GM06990 (cell line): ENCODE measurements around the gene PSPH.

ENCODE experiments used
- DNase-seq: peaks from one replicate; pipeline ENCODE4 v3.0.0-alpha.2; 2011; ENCODE audit not compliant: insufficient read length; ENCODE audit errors: extremely low read depth
- H3K27me3 ChIP-seq: replicated peaks from 2 replicates; pipeline ENCODE4 v1.6.0; 2011; ENCODE audit warnings: low read length; ENCODE audit not compliant: control insufficient read depth, insufficient read depth
- H3K36me3 ChIP-seq: 2 replicates; pipeline ENCODE4 v1.5.1; 2011; ENCODE audit warnings: low read length; ENCODE audit not compliant: control insufficient read depth, insufficient read depth
- H3K4me3 ChIP-seq: replicated peaks from 2 replicates; pipeline ENCODE4 v1.5.1; 2011; ENCODE audit warnings: low read depth, mild to moderate bottlenecking, control low read depth, low read length
- CTCF ChIP-seq: IDR thresholded peaks from 2 replicates; pipeline ENCODE4 v1.5.1; 2011; ENCODE audit warnings: low read length, control low read depth, mild to moderate bottlenecking, inconsistent platforms; ENCODE audit not compliant: insufficient read depth, poor library complexity, severe bottlenecking

Gene PSPH

DNA sequence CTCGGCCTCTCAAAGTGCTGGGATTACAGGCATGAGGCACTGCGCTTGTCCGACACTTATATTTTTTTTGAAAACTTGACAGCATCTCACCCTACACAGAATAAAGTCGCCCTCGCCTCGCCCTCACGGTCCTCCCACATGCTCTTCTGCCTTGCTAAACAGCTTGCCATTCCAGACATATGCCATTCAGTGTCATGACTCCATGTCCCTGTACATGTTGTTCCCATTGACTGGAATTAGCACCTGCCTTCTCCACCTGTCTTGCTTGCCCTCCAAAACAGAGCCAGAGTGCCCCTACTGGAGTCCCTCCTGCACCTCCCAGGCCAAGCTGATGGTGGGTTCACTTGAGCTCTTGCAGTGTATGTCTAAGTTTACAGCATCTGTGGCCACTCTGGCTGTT, 80.7 kb downstream of the PSPH start:
- DNase-seq = no peak
- TF ChIP-seq CTCF = no peak
- Histone ChIP-seq H3K36me3 (no peaks in the 10 kb centered on the region; the same call in 1 of the 2 replicates), H3K4me3 (no peak overlapping the region), H3K27me3 (no peaks in the 10 kb centered on the region)

GRCh38 chr7:55969391-55969790, 81.9 kb downstream of the PSPH start:
- TF ChIP-seq CTCF = no peak
- no peak overlapping the region for H3K4me3 ChIP-seq
- H3K27me3 ChIP-seq = no peaks in the 10 kb centered on the region
- DNase-seq = no peak
- no peaks in the 10 kb centered on the region; the same call in 1 of the 2 replicates for H3K36me3 ChIP-seq

- TF ChIP-seq CTCF = no peak
- no peaks in the 10 kb centered on the region for H3K27me3 ChIP-seq
- no peak for DNase-seq
Measured at GRCh38 chr7:55966851-55967250, 84.4 kb downstream of the PSPH start.

DNA sequence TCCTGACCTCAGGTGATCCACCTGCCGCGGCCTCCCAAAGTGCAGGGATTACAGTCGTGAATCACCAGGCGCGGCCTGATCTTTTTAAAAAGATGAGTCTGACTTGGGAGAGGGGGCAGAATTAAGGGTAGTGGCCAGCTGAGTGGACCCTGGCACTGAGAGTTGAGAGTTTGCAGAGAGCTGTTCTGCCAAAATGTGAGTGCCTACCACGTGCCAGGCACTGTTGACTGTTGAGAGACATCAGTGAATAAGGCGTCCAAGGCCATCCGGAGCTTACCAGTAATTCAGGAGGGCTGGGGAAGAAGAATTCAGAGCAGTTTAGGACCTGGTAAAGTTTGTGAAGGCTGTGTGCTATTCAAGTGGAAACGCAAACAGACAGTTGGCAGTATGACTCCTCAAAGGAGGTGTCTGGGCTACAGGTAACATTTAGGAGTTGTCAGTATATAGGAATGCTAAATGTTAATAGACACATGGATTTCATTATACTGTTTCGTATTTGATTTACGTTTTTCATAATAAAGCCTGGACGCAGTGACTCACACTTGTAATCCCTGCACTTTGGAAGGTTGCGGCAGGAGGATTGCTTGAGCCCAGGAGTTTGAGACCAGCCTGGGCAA, 85.3 kb downstream of the PSPH start:
- TF ChIP-seq CTCF = no peak
- DNase-seq = no peak
- Histone ChIP-seq H3K4me3 (no peak overlapping the region), H3K36me3 (no peaks in the 10 kb centered on the region; the same call in 1 of the 2 replicates), H3K27me3 (no peaks in the 10 kb centered on the region)

More at GRCh38 chr7:55966851-55967250, 84.4 kb downstream of the PSPH start:
- Histone ChIP-seq H3K4me3 (no peak overlapping the region), H3K36me3 (no peaks in the 10 kb centered on the region; the same call in 1 of the 2 replicates)

DNA sequence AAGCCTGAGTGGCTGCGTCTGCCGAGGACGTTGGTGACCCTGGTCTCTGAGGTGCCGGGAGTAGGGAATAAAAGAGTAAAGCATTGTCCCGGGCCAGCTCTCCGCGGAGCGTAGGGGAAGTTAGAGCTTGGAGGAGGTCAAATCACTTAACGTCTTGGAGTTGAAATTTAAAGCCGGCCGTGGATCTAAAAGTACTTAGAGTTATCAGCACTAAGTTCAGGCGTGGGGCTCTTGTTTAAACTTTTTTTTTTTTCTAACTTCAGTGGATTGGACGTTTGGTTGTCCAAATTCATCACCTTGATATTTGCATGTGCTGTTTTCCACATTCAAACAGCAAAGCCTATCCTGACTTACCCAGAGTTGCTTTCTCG, 86.2 kb downstream of the PSPH start:
- H3K4me3 ChIP-seq = peak overlapping the region; percentile 79
- H3K27me3 ChIP-seq = no peaks in the 10 kb centered on the region
- TF ChIP-seq CTCF = no peak
- no peak for DNase-seq
- H3K36me3 ChIP-seq = no peaks in the 10 kb centered on the region; the same call in 1 of the 2 replicates
